Activated CD8-positive, alpha-beta memory T cell treated with anti-CD3 and anti-CD28 coated beads, Interleukin-2, amount 50 U/mL, for 24 hours (primary cell): ENCODE results near the gene SUGP1.
A peak's percentile ranks its signal among the peaks of the same experiment; 100 is the strongest.
"Not testable (repeated sequence)": the region's sequence is repeated elsewhere in the genome, so short reads cannot be mapped to it uniquely, and the experiment has no call there.

Source experiments
- DNase-seq: peaks from one replicate; pipeline ENCODE4 v3.0.0-alpha.2; 2020; ENCODE audit errors: extremely low read depth

SUGP1 gene

GRCh38 chr19:19320361-19321140 lies at the start of gene SUGP1, which contains the start of gene MAU2:
SUGP1 (minus strand) TSS chr19:19320509; CDS start chr19:19320496, 13 bp downstream.
MAU2 (plus strand) TSS chr19:19320829; CDS start chr19:19320860, 31 bp downstream.
- peak; percentile 63 for DNase-seq

DNA sequence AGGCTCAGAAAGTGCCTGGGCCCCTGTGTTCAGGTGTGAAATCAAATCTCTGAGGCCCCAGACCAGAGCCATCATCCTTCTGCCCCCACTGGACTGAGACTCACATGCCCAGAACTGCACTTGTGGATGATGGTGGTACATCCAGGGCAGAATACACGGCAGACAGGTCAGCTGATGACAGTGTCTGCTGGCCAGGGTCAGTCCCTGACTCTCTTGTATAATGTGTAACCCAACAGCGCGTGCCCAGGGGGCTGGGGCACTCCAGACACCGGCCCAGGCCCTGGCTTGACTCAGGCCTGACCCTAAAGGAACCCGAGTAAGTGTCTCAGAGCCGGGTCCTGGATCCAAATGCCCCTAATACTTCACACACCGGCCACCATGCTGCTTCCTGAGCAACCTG lies 47.8 kb upstream of the SUGP1 start:
- no peak for DNase-seq

GRCh38 chr19:19366434-19367396 lies 46.4 kb upstream of the SUGP1 start:
- no peak for DNase-seq

- no peak for DNase-seq
These were observed 41.8 kb upstream of the SUGP1 start for GRCh38 chr19:19362075-19362474.

GRCh38 chr19:19361075-19361594 lies 40.8 kb upstream of the SUGP1 start:
- DNase-seq = peak; percentile 46

DNA sequence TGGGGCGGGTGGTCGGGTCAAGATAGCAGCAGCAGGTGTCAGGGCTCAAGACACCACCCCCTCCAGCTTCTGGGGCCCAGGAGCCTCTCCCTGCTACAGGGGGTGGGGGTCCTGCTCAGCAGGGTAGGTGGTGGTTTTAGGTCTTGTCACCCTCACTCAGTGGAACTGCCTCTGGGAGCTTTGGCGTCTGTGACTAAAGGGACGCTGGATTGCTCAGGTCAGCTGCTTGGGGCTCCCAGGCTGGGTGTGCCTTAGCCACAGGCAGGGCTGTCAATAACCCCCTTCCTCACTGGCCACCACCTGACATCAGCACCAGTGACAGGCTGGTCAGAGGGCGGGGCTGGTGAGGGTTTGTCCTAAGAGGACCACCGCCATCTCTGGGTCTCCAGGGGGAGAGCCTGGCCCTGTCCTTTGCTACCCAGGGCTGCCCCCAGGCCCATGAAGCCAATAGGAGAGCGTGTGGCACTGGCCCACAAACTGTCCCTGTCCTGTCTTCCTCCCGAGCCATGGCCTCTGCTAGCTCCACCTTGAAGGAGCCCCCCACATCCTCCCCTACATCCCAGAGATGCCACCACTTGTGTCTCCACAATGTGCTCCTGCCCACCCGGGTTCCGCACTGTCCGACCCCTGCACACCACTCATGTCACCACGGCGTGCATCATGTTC lies 36.7 kb upstream of the SUGP1 start:
- DNase-seq = no peak

DNA sequence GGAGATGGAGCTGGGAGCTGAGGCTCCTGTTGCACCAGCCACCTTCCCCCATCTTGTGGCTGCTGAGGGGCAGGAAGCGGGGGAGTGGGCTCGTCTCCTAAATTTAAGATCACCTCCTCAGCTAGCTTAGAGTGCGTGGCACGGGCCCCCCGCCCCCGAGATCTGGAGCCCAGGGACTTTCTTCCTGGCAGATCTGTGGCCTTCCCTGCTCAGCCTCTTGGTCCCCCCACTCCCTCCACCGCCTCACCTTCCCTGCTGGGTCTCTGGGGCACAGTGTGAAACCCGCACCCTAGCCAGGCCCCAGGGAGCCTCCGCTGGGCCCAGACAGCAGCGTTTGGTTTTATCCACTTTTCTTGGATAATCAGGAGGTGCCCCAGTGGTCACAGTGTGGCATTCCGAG lies 36.2 kb upstream of the SUGP1 start:
- DNase-seq = no peak

GRCh38 chr19:19355606-19356139 lies 35.4 kb upstream of the SUGP1 start:
- DNase-seq = no peak

- DNase-seq = no peak
These were observed 34.6 kb upstream of the SUGP1 start for GRCh38 chr19:19354932-19355331.

- DNase-seq = no peak
These were observed 33.7 kb upstream of the SUGP1 start for GRCh38 chr19:19354007-19354406.

DNA sequence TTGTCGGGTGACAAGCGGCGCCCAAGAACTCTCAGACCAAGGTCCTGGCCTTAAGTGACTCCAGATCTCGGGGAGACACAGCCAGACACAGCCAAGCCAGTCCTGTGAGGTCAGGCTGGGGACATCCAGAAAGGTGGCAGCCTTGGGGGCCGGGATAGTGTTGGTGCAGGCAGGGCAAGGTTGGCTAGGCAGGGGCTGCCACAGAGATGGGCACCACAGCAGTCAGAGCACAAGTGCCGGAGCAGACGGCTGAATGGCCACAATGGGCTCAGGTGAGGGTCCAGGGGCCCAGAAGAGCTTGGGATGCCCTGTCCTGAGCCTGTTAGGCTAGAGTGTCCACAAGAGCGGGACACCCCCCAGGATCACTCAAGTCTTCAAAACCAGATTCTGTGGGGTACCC lies 32.5 kb upstream of the SUGP1 start:
- DNase-seq = no peak

DNA sequence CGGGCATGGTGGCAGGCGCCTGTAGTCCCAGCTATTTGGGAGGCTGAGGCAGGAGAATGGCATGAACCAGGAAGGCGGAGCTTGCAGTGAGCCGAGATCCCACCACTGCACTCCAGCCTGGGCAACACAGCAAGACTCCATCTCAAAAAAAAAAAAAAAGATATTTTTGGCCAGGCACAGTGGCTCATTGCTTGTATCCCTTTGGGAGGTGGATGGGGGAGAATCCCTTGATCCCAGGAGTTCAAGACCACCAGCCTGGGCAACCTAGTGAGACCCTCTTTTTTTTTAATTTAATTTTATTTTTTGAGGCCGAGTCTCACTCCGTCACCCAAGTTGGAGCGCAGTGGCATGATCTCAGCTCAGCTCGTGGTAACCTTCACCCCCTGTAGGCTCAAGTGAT lies 30.4 kb upstream of the SUGP1 start:
- DNase-seq = not testable (repeated sequence)

GRCh38 chr19:19349365-19349764 lies 29.1 kb upstream of the SUGP1 start:
- DNase-seq = no peak

DNA sequence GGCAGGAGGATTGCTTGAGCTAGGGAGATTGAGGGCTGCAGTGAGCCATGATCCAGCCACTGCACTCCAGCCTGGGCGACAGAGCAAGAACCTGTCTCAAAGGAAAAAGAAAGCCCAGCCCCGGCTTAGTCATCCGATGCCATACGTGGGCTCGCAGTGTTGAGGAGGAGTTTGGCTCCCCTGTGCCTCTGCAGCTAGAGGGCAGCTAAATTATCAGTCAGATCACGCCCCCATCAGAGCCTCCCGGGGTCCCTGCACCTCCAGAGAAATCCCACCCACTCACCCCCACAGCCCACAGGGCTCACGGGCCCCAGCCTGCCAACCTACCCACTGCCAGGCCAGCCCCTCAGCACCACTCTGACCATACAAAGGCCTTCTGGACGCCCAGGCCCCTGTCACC lies 28.0 kb upstream of the SUGP1 start:
- no peak for DNase-seq

- no peak for DNase-seq
These were observed 27.2 kb upstream of the SUGP1 start for GRCh38 chr19:19347401-19348110.

GRCh38 chr19:19345970-19346369 lies 25.7 kb upstream of the SUGP1 start:
- DNase-seq = no peak

- no peak for DNase-seq
These were observed 24.9 kb upstream of the SUGP1 start for GRCh38 chr19:19345232-19345631.

DNA sequence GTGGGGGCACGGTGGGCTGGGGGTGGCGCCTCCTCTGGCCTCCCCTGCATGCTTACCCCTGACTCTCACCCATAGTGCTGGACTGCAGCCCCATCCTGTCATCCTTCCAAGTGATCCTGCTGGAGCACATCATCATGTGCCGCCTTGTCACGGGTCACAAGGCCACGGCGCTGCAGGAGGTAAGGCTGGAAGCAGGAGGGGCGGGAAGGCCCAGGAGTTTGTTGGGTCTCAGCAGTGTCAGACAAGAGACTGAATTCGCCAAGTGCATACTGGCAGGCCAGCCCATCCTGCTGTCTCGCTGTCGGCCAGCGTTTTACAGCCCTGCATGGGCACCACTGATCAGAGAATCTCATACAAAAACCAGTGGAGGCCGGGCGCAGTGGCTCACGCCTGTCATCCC lies 23.5 kb upstream of the SUGP1 start:
- no peak for DNase-seq

DNA sequence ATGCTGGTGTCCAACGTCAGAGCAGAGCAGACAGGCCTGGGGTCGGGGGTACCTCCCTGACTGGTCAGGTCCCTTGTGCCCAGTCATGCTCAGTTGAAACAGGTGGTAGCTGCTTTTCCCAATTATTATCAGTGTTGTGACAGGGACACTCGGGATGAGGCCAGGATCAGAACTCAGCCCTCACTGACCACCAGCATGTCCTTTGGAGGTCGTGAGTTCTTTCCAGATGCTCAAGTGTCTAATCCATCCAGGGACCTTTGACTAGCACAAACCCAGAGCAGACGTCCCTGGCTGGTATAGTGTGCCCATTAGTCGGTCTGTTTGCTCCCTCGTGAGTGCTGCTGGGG lies 22.7 kb upstream of the SUGP1 start:
- no peak for DNase-seq

GRCh38 chr19:19342086-19343015 lies 22.0 kb upstream of the SUGP1 start:
- no peak for DNase-seq
